Vagina (tissue), 2 donors: Measurements from ENCODE around the gene FAM219B.

ENCODE experiments used
- CTCF ChIP-seq, 3 experiments: fragments of 450-650 bp in 2 of 3; fragments of 200-600 bp in 1 of 3; sonication (generic) in 1 of 3; IDR thresholded peaks; one replicate each; pipeline ENCODE4 v1.5.1; 2017 to 2019; ENCODE audit warnings: antibody characterized with exemption in 3 of 3, mild to moderate bottlenecking in 2 of 3, moderate library complexity in 2 of 3
- POLR2A ChIP-seq, 2 donors: fragments of 450-650 bp; IDR thresholded peaks; one replicate each; pipeline ENCODE4 v1.6.1; 2017; ENCODE audit warnings: antibody characterized with exemption in 2 of 2, mild to moderate bottlenecking in 2 of 2, moderate library complexity in 2 of 2
- POLR2AphosphoS5 ChIP-seq, 2 donors: sonication (generic); formaldehyde crosslinking; IDR thresholded peaks; one replicate each; pipeline ENCODE4 v1.9.0; 2017; ENCODE audit warnings: antibody characterized with exemption in 2 of 2, mild to moderate bottlenecking in 2 of 2, low read depth in 1 of 2; ENCODE audit not compliant: insufficient read depth in 1 of 2

- TF ChIP-seq POLR2A (IDR thresholded peaks at IDR 0.05) (no peak), CTCF (IDR thresholded peaks at IDR 0.05) (no peak), POLR2AphosphoS5 (IDR thresholded peaks at IDR 0.05; ENCODE audit: insufficient read depth in 1 of 2, low read depth in 1 of 2) (no peak)
Observed at GRCh38 chr15:74896316-74896715, 10.3 kb downstream of the FAM219B start.
